NCI-H2107 treated with DMSO at 0.1 percent for 48 hours (cell line): Measurements from ENCODE around the gene ZAP70.

Source experiments
- DNase-seq: peaks from one replicate; lab custom pipeline; 2025; ENCODE audit not compliant: unreplicated experiment; lab: John Stamatoyannopoulos, UW

Gene ZAP70

DNA sequence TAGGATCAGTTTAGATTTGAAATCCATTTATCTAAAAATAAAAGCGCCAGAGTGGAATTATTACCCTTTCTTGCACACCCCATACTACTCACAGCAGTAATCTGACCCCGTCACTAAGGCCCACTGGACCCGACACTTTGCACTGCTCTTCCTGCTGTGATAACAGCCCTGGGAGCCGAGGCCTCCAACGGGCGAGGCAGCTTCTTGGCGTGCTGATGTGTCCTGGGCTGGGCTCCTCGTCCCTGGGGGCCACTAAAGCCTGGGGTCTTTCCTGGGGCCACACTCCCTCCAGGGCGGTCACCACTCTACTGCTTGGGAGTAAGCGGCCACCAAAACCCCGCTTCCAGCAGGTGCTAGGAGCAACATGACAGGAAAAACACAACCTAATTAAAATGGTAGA is 61.7 kb downstream of the ZAP70 start:
- no peak for DNase-seq

DNA sequence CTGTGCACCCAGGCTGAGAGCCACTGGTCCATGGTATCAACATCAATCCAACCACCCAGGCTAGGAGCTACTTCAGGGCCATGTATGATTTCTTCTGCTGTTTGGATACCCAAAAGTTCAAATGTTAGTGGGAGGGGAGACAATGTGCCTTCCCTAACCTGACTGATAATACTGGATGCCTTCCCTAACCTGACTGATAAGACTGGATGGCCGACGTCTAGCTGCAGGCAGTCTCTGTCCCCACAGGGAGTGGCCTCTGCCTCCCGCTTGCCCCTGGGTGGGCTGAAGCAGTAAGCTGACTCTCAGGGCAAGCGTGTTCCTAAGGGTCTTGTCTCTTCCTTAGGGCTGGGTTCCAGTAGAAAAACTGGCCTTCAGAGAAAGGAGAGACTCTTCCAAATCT is 65.8 kb downstream of the ZAP70 start:
- no peak for DNase-seq

DNA sequence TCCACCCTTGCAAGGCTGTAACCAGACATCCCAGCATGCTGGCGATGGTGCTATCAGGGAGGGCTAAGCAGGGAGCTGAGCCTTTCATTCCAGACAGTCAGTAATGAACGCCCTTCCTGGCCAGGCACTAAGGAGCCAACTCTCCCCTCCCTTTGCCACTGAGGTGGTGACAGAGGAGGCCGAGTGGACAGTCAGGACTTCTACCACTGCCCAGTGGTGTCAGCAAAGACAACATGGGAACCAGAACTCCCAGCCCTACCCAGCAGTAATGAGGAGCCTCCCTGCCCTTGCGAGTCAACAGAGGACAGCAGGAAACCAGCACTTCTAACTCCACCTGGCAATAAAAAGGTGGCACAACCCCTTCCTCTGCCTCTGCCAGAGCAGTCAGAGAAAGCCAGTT is 68.6 kb downstream of the ZAP70 start:
- DNase-seq: no peak

DNA sequence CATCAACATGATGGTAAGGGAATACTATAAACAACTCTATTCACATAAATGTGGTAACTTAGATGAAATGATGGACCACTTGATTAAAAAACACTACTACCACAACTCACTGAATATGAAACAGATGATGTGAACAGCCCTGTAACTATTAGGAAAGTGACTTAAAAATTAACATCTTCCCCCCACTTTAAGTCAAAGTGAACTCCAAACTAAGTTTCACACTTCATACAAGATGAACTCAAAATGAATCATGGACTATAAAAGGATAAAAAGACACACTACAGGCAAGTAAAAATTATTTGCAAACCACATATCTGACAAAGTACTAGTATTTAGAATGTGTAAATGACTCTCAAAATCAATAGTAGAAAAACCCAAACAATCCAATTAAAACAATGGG is 71.6 kb downstream of the ZAP70 start:
- DNase-seq: no peak

DNA sequence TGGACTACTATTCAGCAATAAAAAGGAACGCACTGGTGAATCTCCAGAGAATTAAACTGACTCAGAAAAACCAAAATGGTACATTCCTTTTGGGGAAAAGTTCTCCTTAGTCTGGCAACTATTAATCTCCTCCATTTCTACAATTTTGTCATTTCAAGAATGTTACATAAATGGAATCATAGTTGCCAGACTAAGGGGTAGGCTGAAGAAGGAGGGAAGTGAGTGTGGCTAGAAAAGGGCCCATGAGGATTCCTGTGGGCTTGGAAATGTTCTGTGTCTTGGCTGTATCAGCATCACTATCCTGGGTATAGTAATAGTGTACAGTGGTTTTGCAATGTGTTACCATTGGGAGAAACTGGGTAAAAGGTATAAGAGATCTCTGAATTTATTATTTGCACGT is 72.4 kb downstream of the ZAP70 start:
- DNase-seq: no peak

DNA sequence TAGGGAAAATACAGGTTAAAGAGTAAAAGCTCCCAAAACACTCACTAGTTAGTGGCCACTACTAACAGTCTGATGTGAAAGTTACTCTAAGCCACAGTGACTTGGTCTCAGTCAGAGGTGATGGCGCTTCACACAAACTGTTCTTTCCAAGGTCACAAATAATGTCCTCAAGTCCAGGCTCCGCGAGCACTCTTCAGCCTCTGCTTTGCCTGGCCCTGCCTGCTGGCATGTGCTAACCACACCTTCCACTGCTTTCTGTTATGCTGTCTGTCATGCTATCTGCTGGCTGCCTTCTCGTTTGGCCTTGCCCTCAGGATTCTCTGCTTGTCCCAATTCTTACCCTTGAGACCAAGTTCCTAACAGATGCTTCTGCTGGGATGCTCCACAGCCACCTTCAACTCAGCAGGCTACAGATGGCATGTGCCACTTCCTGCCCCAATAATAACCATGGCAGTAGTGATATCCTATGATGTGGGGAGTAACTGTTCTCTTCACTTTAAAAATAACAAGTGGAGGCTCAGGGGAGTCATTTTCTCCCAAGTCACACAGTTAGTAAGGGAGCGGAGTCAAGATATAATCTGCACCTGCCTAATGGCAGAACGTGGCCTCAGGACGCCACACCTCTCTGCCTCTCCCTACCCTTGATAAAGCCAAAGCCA is 75.7 kb downstream of the ZAP70 start:
- DNase-seq: no peak
